ENCODE results near the gene DNASE1L3. TPM values are rescaled to one million over a fixed set of nuclear protein-coding genes. Genes with fewer than 3 reads are reported as not detected.

DNASE1L3 gene
- total and polyA plus RNA-seq, 2 of the 13 experiments (the other 11 are each of a cell fraction or from before 2014, with no cell fraction given) = 0.86 to 1.7 TPM

DNA sequence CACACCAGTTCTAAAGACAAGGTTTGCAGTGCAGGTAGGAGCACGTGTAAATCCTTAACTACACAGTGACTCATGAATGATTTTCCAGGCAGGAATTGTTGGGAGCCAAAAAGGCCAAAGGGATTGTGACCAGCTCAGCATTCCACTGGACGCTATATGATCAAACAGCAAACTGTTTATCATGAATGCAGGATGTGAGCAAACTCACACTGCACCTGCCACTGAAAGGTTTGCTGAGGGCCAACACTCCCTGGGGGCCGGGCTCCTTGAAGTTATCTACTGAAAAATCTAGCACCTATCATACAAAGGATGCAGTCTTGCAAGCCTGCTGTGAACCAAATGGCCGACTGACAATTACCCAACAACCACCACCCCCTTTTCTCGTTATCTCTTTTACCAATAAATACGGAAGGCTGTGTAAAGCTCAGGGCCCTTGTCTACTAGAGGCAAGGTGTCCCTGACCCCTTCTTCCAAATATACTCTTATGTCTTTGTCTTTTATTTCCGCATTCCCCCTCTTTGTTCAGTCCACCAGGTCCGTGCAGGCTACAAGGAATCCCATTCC lies 11.5 kb upstream of the DNASE1L3 start (continued):
- TF ChIP-seq NFYB (CRISPR knock-in tag; IDR thresholded peaks at IDR 0.05) = no peak
- TF ChIP-seq, protein P1, sequence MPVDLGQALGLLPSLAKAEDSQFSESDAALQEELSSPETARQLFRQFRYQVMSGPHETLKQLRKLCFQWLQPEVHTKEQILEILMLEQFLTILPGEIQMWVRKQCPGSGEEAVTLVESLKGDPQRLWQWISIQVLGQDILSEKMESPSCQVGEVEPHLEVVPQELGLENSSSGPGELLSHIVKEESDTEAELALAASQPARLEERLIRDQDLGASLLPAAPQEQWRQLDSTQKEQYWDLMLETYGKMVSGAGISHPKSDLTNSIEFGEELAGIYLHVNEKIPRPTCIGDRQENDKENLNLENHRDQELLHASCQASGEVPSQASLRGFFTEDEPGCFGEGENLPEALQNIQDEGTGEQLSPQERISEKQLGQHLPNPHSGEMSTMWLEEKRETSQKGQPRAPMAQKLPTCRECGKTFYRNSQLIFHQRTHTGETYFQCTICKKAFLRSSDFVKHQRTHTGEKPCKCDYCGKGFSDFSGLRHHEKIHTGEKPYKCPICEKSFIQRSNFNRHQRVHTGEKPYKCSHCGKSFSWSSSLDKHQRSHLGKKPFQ (CRISPR knock-in tag; IDR thresholded peaks at IDR 0.05; ENCODE audit: insufficient replicate concordance) = peak; percentile 38
- no peak for TF ChIP-seq KLF12 (CRISPR knock-in tag; IDR thresholded peaks at IDR 0.05; ENCODE audit: borderline replicate concordance)
- no peak for TF ChIP-seq SP1 (IDR thresholded peaks at IDR 0.05)
- no peak for TF ChIP-seq SP1 (CRISPR knock-in tag; IDR thresholded peaks at IDR 0.05)
- TF ChIP-seq, protein P2, sequence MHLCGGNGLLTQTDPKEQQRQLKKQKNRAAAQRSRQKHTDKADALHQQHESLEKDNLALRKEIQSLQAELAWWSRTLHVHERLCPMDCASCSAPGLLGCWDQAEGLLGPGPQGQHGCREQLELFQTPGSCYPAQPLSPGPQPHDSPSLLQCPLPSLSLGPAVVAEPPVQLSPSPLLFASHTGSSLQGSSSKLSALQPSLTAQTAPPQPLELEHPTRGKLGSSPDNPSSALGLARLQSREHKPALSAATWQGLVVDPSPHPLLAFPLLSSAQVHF (CRISPR knock-in tag; IDR thresholded peaks at IDR 0.05) = no peak
- TF ChIP-seq CREB1 (IDR thresholded peaks at IDR 0.05) = no peak
- TF ChIP-seq CREB1 (CRISPR knock-in tag; IDR thresholded peaks at IDR 0.05) = 0 out of 2 replicates have a peak, but pooled peaks have one; percentile 49
- TF ChIP-seq, protein P3, sequence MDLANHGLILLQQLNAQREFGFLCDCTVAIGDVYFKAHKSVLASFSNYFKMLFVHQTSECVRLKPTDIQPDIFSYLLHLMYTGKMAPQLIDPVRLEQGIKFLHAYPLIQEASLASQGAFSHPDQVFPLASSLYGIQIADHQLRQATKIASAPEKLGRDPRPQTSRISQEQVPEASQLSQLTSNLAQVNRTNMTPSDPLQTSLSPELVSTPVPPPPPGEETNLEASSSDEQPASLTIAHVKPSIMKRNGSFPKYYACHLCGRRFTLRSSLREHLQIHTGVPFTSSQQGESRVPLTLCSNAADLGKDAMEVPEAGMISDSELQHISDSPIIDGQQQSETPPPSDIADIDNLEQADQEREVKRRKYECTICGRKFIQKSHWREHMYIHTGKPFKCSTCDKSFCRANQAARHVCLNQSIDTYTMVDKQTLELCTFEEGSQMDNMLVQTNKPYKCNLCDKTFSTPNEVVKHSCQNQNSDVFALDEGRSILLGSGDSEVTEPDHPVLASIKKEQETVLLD (CRISPR knock-in tag; IDR thresholded peaks at IDR 0.05; ENCODE audit: low read depth) = no peak
- TF ChIP-seq BHLHE40 (IDR thresholded peaks at IDR 0.05; ENCODE audit: low read length) = peak; percentile 73; the same call in 1 of the 2 replicates
- peak; percentile 59 for TF ChIP-seq TEAD3 (CRISPR knock-in tag; optimal IDR thresholded peaks at IDR 0.05; ENCODE audit: borderline replicate concordance)
- TF ChIP-seq TBX2 (CRISPR knock-in tag; IDR thresholded peaks at IDR 0.05; ENCODE audit: borderline replicate concordance) = peak; percentile 78
- TF ChIP-seq, protein P4, sequence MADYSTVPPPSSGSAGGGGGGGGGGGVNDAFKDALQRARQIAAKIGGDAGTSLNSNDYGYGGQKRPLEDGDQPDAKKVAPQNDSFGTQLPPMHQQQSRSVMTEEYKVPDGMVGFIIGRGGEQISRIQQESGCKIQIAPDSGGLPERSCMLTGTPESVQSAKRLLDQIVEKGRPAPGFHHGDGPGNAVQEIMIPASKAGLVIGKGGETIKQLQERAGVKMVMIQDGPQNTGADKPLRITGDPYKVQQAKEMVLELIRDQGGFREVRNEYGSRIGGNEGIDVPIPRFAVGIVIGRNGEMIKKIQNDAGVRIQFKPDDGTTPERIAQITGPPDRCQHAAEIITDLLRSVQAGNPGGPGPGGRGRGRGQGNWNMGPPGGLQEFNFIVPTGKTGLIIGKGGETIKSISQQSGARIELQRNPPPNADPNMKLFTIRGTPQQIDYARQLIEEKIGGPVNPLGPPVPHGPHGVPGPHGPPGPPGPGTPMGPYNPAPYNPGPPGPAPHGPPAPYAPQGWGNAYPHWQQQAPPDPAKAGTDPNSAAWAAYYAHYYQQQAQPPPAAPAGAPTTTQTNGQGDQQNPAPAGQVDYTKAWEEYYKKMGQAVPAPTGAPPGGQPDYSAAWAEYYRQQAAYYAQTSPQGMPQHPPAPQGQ (CRISPR knock-in tag; IDR thresholded peaks at IDR 0.05; ENCODE audit: borderline replicate concordance) = no peak
- TF ChIP-seq MAFK (conservative IDR thresholded peaks at IDR 0.05 in 1 of 2, IDR thresholded peaks at IDR 0.05 in 1 of 2; ENCODE audit: low read length in 2 of 2) = peak; percentile 24 to 35; a peak in 3 of 4 replicates
- TF ChIP-seq, protein P5, sequence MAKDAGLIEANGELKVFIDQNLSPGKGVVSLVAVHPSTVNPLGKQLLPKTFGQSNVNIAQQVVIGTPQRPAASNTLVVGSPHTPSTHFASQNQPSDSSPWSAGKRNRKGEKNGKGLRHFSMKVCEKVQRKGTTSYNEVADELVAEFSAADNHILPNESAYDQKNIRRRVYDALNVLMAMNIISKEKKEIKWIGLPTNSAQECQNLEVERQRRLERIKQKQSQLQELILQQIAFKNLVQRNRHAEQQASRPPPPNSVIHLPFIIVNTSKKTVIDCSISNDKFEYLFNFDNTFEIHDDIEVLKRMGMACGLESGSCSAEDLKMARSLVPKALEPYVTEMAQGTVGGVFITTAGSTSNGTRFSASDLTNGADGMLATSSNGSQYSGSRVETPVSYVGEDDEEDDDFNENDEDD (CRISPR knock-in tag; IDR thresholded peaks at IDR 0.05; ENCODE audit: borderline replicate concordance) = no peak
- TF ChIP-seq, protein P6, sequence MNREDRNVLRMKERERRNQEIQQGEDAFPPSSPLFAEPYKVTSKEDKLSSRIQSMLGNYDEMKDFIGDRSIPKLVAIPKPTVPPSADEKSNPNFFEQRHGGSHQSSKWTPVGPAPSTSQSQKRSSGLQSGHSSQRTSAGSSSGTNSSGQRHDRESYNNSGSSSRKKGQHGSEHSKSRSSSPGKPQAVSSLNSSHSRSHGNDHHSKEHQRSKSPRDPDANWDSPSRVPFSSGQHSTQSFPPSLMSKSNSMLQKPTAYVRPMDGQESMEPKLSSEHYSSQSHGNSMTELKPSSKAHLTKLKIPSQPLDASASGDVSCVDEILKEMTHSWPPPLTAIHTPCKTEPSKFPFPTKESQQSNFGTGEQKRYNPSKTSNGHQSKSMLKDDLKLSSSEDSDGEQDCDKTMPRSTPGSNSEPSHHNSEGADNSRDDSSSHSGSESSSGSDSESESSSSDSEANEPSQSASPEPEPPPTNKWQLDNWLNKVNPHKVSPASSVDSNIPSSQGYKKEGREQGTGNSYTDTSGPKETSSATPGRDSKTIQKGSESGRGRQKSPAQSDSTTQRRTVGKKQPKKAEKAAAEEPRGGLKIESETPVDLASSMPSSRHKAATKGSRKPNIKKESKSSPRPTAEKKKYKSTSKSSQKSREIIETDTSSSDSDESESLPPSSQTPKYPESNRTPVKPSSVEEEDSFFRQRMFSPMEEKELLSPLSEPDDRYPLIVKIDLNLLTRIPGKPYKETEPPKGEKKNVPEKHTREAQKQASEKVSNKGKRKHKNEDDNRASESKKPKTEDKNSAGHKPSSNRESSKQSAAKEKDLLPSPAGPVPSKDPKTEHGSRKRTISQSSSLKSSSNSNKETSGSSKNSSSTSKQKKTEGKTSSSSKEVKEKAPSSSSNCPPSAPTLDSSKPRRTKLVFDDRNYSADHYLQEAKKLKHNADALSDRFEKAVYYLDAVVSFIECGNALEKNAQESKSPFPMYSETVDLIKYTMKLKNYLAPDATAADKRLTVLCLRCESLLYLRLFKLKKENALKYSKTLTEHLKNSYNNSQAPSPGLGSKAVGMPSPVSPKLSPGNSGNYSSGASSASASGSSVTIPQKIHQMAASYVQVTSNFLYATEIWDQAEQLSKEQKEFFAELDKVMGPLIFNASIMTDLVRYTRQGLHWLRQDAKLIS (CRISPR knock-in tag; IDR thresholded peaks at IDR 0.05) = no peak
- TF ChIP-seq ZNF563 (CRISPR knock-in tag; IDR thresholded peaks at IDR 0.05) = 0 out of 2 replicates have a peak, but pooled peaks have one; percentile 2
- no peak for TF ChIP-seq SMAD9 (CRISPR knock-in tag; IDR thresholded peaks at IDR 0.05)
- TF ChIP-seq JUND (CRISPR knock-in tag; IDR thresholded peaks at IDR 0.05) = no peak
- no peak for TF ChIP-seq EZH2 (conservative IDR thresholded peaks at IDR 0.05; ENCODE audit: low read depth, low read length)
